Measurements from ENCODE around the gene RRAD.
A peak's percentile ranks its signal among the peaks of the same experiment; 100 is the strongest.
"Not testable (repeated sequence)": the region's sequence is repeated elsewhere in the genome, so short reads cannot be mapped to it uniquely, and the experiment has no call there.

Gene RRAD

GRCh38 chr16:66899945-66900710 is 25.2 kb downstream of the RRAD start:
- DNase-seq = peak in 2 of 14 donors; percentile 22 to 38

GRCh38 chr16:66899310-66899944 is 25.9 kb downstream of the RRAD start:
- no peak for DNase-seq

GRCh38 chr16:66898933-66899309 is 26.4 kb downstream of the RRAD start:
- DNase-seq = no peak

GRCh38 chr16:66898207-66898606 is 27.1 kb downstream of the RRAD start:
- DNase-seq = no peak

- not testable (repeated sequence) for DNase-seq
Observed at GRCh38 chr16:66896682-66897081, 28.7 kb downstream of the RRAD start.

- DNase-seq = peak in 1 of 14 donors; percentile 18
Observed at GRCh38 chr16:66895999-66896398, 29.3 kb downstream of the RRAD start.

- DNase-seq = no peak
Observed at GRCh38 chr16:66895689-66895979, 29.7 kb downstream of the RRAD start.

- DNase-seq = peak in 13 of 14 donors; percentile 11 to 79 (median 40)
Observed at GRCh38 chr16:66894948-66895688, 30.2 kb downstream of the RRAD start.

- DNase-seq = no peak
Observed at GRCh38 chr16:66894055-66894454, 31.3 kb downstream of the RRAD start.

GRCh38 chr16:66891797-66892196 is 33.5 kb downstream of the RRAD start:
- DNase-seq = no peak

GRCh38 chr16:66891360-66891759 is 34.0 kb downstream of the RRAD start:
- no peak for DNase-seq

- no peak for DNase-seq
Observed at GRCh38 chr16:66890799-66891198, 34.5 kb downstream of the RRAD start.

- no peak for DNase-seq
Observed at GRCh38 chr16:66889622-66890021, 35.7 kb downstream of the RRAD start.

GRCh38 chr16:66888647-66889615 is 36.4 kb downstream of the RRAD start:
- no peak for DNase-seq

GRCh38 chr16:66886914-66887313 is 38.4 kb downstream of the RRAD start:
- no peak for DNase-seq

GRCh38 chr16:66886321-66886720 is 39.0 kb downstream of the RRAD start:
- DNase-seq = no peak

GRCh38 chr16:66885491-66885890 is 39.8 kb downstream of the RRAD start:
- no peak for DNase-seq

- DNase-seq = no peak
Observed at GRCh38 chr16:66882702-66883101, 42.6 kb downstream of the RRAD start.

- DNase-seq = no peak
Observed at GRCh38 chr16:66881964-66882508, 43.3 kb downstream of the RRAD start.

- no peak for DNase-seq
Observed at GRCh38 chr16:66881560-66881959, 43.8 kb downstream of the RRAD start.

GRCh38 chr16:66881014-66881417 is 44.3 kb downstream of the RRAD start:
- DNase-seq = no peak
